Chondrocyte (in vitro differentiated cells): ENCODE data around the gene BRD9. TPM values are rescaled to one million over a fixed set of nuclear protein-coding genes. Genes with fewer than 3 reads are reported as not detected.
A peak's percentile ranks its signal among the peaks of the same experiment; 100 is the strongest.
"Not testable (repeated sequence)": the region's sequence is repeated elsewhere in the genome, so short reads cannot be mapped to it uniquely, and the experiment has no call there.

Source experiments
- DNase-seq: peaks from one replicate; pipeline ENCODE4 v3.0.0; 2021; ENCODE audit warnings: mixed read lengths, low spot score
- H3K27ac Mint-ChIP-seq: one replicate; pipeline ENCODE4 v1.8.0; 2021; ENCODE audit warnings: mild to moderate bottlenecking, moderate library complexity, mixed read lengths; ENCODE audit not compliant: unreplicated experiment
- H3K27me3 Mint-ChIP-seq: 2 replicates; pipeline ENCODE4 v1.8.0; 2021; ENCODE audit warnings: low read depth, mixed read lengths
- H3K36me3 Mint-ChIP-seq: 2 replicates; pipeline ENCODE4 v1.8.0; 2021; ENCODE audit warnings: low read depth, mixed read lengths
- H3K4me1 Mint-ChIP-seq: 2 replicates; pipeline ENCODE4 v1.8.0; 2021; ENCODE audit warnings: low read depth, mild to moderate bottlenecking, mixed read lengths
- H3K4me3 Mint-ChIP-seq: one replicate; pipeline ENCODE4 v1.8.0; 2021; ENCODE audit warnings: mild to moderate bottlenecking, moderate library complexity, mixed read lengths; ENCODE audit not compliant: unreplicated experiment
- H3K9me3 Mint-ChIP-seq: 2 replicates; pipeline ENCODE4 v1.8.0; 2021; ENCODE audit warnings: low read depth, mixed read lengths
- CTCF ChIP-seq: fragments of 200-600 bp; sonication (generic); IDR thresholded peaks from 2 replicates; pipeline ENCODE4 v1.5.0; 2021; ENCODE audit warnings: antibody characterized with exemption, mild to moderate bottlenecking, moderate library complexity
- total RNA-seq: library from RNA; stranded (reverse); gene quantifications from 3 replicates; pipeline ENCODE4 v1.2.1, GENCODE V29; 2021

The BRD9 gene
- total RNA-seq, 1 donor from 2014 or later = 26.5 TPM

GRCh38 chr5:880816-881550 is 11.6 kb downstream of the BRD9 start:
- Mint-ChIP-seq H3K4me1 (no peaks in the 10 kb centered on the region), H3K9me3 (no peaks in the 10 kb centered on the region), H3K27ac (no peak overlapping the region), H3K36me3 (peaks cover 45% of the 10 kb centered on the region), H3K27me3 (no peaks in the 10 kb centered on the region), H3K4me3 (no peak overlapping the region)
- DNase-seq = peak; percentile 91
- TF ChIP-seq CTCF = no peak

GRCh38 chr5:878677-879076 is 13.9 kb downstream of the BRD9 start:
- peaks cover 40% of the 10 kb centered on the region for H3K36me3 Mint-ChIP-seq
- H3K27me3 Mint-ChIP-seq, DNase-seq, H3K4me3 Mint-ChIP-seq, H3K27ac Mint-ChIP-seq, H3K9me3 Mint-ChIP-seq, H3K4me1 Mint-ChIP-seq: not testable (repeated sequence)

GRCh38 chr5:878125-878524 is 14.5 kb downstream of the BRD9 start:
- Mint-ChIP-seq H3K9me3 (no peaks in the 10 kb centered on the region), H3K27ac (no peak overlapping the region), H3K36me3 (peaks cover 39% of the 10 kb centered on the region), H3K4me3 (no peak overlapping the region), H3K27me3 (no peaks in the 10 kb centered on the region), H3K4me1 (no peaks in the 10 kb centered on the region)
- TF ChIP-seq CTCF = no peak
- peak; percentile 86 for DNase-seq

GRCh38 chr5:876398-877365 is 15.9 kb downstream of the BRD9 start:
- Mint-ChIP-seq H3K9me3 (no peaks in the 10 kb centered on the region), H3K4me1 (no peaks in the 10 kb centered on the region), H3K27ac (no peak overlapping the region), H3K4me3 (no peak overlapping the region), H3K36me3 (peaks cover 28% of the 10 kb centered on the region), H3K27me3 (no peaks in the 10 kb centered on the region)
- DNase-seq = peak; percentile 68
- no peak for TF ChIP-seq CTCF

GRCh38 chr5:875931-876330 is 16.7 kb downstream of the BRD9 start:
- peak; percentile 80 for DNase-seq
- no peaks in the 10 kb centered on the region for H3K4me1 Mint-ChIP-seq
- peaks cover 26% of the 10 kb centered on the region for H3K36me3 Mint-ChIP-seq
- no peak overlapping the region for H3K27ac Mint-ChIP-seq
- no peak overlapping the region for H3K4me3 Mint-ChIP-seq
- no peaks in the 10 kb centered on the region for H3K27me3 Mint-ChIP-seq
- no peak for TF ChIP-seq CTCF
- no peaks in the 10 kb centered on the region for H3K9me3 Mint-ChIP-seq
